IPS-11a (cell line): ENCODE results near the gene BMS1.
"Not testable (repeated sequence)": the region's sequence is repeated elsewhere in the genome, so short reads cannot be mapped to it uniquely, and the experiment has no call there.

Experiments
- H3K4me3 ChIP-seq: one replicate; pipeline ENCODE4 v1.5.1; 2013; ENCODE audit warnings: low read depth, low read length, control low read depth

Gene BMS1

GRCh38 chr10:42782446-42783180 is at the start of gene BMS1:
BMS1 (plus strand) TSS chr10:42782795; CDS start chr10:42784395, 1,600 bp downstream.
- H3K4me3 ChIP-seq: peak within 1 kb of the TSS; percentile 93

DNA sequence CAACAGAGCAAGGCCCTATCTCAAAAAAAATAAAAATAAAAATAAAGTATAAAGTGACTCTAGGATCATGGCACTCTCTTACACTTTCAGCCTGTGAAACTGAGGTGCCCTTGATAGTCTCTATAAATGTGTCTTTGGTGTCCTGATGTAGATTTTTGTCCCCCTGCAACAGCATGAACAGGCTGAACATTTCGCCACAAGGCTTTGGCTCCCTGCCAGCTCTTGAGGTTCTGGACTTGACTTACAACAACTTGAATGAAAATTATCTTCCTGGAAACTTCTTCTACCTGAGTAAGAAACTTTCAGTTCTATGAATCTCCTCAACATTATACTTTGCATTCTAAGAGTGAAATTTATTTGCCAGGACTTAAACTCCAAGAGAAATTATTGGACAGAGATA is 48.1 kb upstream of the BMS1 start:
- H3K4me3 ChIP-seq: no peak overlapping the region

GRCh38 chr10:42738679-42739078 is 43.9 kb upstream of the BMS1 start:
- H3K4me3 ChIP-seq: no peak overlapping the region

GRCh38 chr10:42741536-42741935 is 41.1 kb upstream of the BMS1 start:
- not testable (repeated sequence) for H3K4me3 ChIP-seq

GRCh38 chr10:42743697-42744096 is 38.9 kb upstream of the BMS1 start:
- H3K4me3 ChIP-seq: no peak overlapping the region

DNA sequence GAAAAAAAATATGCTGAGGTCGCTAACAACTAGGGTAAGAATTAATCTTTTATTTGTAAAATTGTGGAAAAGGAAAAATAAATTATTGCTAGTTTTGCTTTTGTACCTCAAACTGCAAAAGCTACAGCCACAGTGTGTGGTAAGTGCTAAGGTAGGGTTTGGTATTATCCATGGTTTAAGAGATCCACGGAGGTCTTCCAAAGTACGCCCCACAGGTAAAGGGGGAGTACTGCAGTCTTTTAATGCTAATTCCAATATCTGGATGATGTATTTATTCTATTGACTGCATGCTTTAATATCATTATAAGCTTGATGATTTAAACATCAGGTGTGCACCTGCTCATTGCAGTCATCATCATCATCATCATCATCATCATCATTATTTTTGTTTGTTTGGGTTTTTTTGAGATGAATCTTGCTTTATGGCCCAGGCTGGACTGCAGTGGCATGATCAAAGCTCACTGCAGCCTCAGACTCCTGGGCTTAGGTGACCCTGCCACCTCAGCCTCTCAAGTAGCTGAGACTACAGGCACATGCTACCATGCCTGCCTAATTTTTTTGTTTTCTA is 38.4 kb upstream of the BMS1 start:
- no peak overlapping the region for H3K4me3 ChIP-seq

DNA sequence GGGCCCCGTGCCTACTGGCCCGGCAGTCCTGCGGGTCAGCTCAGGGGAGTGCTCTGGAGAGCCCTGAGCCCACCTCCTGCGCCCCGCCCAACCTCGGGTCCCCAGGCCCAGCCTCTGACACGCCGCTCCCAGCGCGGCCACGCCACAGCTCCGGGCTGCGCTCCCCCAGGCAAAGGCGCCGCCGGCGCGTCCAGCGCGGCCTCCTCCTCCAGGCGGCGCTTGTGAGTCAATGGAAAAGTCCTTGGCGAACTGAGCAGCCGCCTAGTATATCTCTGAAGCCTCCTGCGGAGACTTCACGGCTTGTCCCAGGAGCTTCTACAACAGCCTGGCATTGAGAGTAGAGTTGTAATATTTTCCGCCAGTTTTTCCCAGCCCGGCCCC is 29.5 kb upstream of the BMS1 start:
- H3K4me3 ChIP-seq: no peak overlapping the region

GRCh38 chr10:42753507-42754154 is 29.0 kb upstream of the BMS1 start:
- H3K4me3 ChIP-seq: peak overlapping the region; percentile 43

GRCh38 chr10:42754155-42755027 is 28.2 kb upstream of the BMS1 start:
- H3K4me3 ChIP-seq: peak overlapping the region; percentile 43

- H3K4me3 ChIP-seq: peak overlapping the region; percentile 43
Observed at GRCh38 chr10:42755028-42755451, 27.6 kb upstream of the BMS1 start.

DNA sequence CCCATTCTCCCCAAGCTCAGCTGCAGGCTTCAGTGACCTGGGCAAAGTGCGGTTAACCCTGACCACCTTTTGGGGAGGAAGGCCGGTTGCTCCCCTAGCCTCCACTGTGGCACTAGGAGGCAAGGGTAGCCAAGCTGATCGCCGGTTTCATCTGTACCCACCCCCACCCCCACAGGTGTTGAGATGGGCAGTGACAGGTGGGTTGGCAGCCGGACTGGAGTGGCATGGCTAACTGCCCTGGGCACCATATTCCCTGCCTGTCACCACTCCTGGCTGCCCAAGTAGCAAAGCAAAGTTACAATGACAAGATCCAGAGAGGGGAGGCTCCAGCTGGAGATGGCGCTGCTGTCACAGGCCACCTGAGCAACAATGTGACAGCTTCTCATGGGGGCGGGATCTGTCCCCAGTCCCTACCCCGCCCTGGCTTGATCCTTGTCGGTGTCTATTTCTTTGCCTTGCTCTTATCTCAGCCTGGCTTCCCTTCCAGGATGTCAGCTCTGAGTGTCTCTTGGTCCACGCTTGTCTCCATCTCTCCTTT is 27.0 kb upstream of the BMS1 start:
- H3K4me3 ChIP-seq: peak overlapping the region; percentile 43

- no peak overlapping the region for H3K4me3 ChIP-seq
Observed at GRCh38 chr10:42767906-42768305, 14.7 kb upstream of the BMS1 start.

- no peak overlapping the region for H3K4me3 ChIP-seq
Observed at GRCh38 chr10:42768581-42769152, 13.9 kb upstream of the BMS1 start.

GRCh38 chr10:42769173-42769572 is 13.4 kb upstream of the BMS1 start:
- no peak overlapping the region for H3K4me3 ChIP-seq

DNA sequence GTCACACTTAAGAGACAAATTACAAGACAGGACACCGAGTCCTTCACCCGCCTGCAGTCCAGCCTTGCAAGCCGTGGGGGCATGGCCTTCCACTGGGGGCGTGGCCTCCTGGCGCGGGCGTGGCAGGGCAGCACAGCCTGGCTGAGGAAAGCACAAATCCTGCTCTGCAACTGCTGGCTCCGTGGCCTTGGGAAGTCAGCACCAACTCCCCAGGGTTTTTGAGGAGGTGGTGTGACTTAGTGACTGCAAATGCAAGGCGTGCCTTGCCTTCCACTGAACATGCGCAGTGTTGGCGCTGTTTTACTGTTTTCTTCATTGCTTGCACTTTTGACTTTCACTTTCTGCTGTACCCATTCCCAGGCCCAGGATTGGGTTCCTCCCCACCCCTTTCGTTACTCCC is 12.9 kb upstream of the BMS1 start:
- H3K4me3 ChIP-seq: no peak overlapping the region

- H3K4me3 ChIP-seq: no peak overlapping the region
Observed at GRCh38 chr10:42776681-42777080, 5.9 kb upstream of the BMS1 start.

- H3K4me3 ChIP-seq: no peak overlapping the region
Observed at GRCh38 chr10:42780456-42780855, 2.1 kb upstream of the BMS1 start.

DNA sequence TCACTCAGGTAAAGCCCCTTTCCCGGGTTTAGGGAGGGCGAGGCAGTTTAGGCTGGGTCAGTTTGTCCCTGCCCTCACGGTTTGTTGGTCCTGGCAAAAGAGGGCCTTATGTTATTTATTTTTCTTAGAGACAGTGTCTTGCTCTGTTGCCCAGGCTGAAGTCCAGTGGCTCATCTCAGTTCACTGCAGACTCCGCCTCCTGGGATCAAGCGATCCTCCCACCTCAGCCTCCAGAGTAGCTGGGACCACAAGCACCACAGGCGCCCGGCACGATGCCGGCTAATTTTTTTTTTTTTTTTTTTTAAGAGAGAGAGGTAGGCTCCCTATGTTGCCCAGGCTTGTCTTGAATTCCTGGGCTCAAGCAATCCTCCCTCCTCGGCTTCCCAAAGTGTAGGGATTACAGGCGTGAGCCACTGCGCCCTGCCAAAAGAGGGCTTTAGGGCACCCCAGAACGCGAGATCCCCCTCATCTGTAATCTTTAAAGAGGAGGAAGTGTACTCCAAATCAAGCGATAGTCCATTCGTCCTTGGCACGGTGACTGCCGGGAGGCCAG is 626 bp upstream of the BMS1 start:
- peak overlapping the region; percentile 93 for H3K4me3 ChIP-seq

GRCh38 chr10:42783181-42783549 is 570 bp downstream of the BMS1 start:
- H3K4me3 ChIP-seq: peak overlapping the region; percentile 93

DNA sequence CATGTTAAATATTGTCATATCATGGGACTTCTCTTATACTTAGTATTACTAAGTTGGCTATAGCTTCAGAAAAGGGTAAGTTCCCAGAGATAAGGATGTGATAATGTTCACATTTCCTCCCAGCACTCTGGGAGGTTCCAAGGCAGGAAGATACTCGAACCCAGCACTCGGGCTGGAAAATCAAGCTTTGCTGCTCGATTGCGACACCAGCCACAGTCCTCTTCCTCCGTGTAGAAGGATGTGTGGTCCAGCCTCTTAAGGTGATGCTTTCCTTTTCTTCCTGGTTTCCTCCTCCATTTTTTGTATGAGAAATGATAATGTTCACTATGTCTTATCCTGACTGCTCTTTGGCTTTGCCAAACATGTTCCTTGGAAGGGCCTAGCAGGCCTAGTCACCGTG is 3.2 kb downstream of the BMS1 start:
- H3K4me3 ChIP-seq: no peak overlapping the region
